NCI-H524 (cell line): ENCODE measurements around the gene TYMS.
"Not testable (repeated sequence)": the region's sequence is repeated elsewhere in the genome, so short reads cannot be mapped to it uniquely, and the experiment has no call there.

Experiments used
- DNase-seq, 2 experiments: peaks; one replicate each; lab custom pipeline; 2025; lab: John Stamatoyannopoulos, UW

Gene TYMS

GRCh38 chr18:678482-679182 lies 21.2 kb downstream of the TYMS start:
- DNase-seq, result no peak

GRCh38 chr18:679516-679915 lies 22.1 kb downstream of the TYMS start:
- DNase-seq, result no peak

- DNase-seq, result no peak
These were observed 22.9 kb downstream of the TYMS start for GRCh38 chr18:680392-680791.

GRCh38 chr18:681985-682384 lies 24.5 kb downstream of the TYMS start:
- no peak for DNase-seq

GRCh38 chr18:682416-682815 lies 25.0 kb downstream of the TYMS start:
- not testable (repeated sequence) for DNase-seq

- DNase-seq, result no peak
These were observed 25.4 kb downstream of the TYMS start for GRCh38 chr18:682833-683232.

GRCh38 chr18:683531-683930 lies 26.1 kb downstream of the TYMS start:
- no peak for DNase-seq

GRCh38 chr18:685438-685837 lies 28.0 kb downstream of the TYMS start:
- DNase-seq, result no peak

GRCh38 chr18:686339-687111 lies 29.1 kb downstream of the TYMS start:
- DNase-seq, result peak in 1 of 2 experiments; percentile 16

- DNase-seq, result no peak
These were observed 30.9 kb downstream of the TYMS start for GRCh38 chr18:688323-688722.

GRCh38 chr18:692824-693223 lies 35.4 kb downstream of the TYMS start:
- DNase-seq, result no peak

GRCh38 chr18:693466-694187 lies 36.2 kb downstream of the TYMS start:
- no peak for DNase-seq

- DNase-seq, result no peak
These were observed 39.6 kb downstream of the TYMS start for GRCh38 chr18:697012-697411.

- peak; percentile 61 to 90 for DNase-seq
These were observed 40.3 kb downstream of the TYMS start for GRCh38 chr18:697800-698199.

GRCh38 chr18:703213-703967 lies 45.9 kb downstream of the TYMS start:
- DNase-seq, result no peak

GRCh38 chr18:706405-706804 lies 49.0 kb downstream of the TYMS start:
- DNase-seq, result no peak

- no peak for DNase-seq
These were observed 50.6 kb downstream of the TYMS start for GRCh38 chr18:708096-708495.

GRCh38 chr18:709771-710170 lies 52.3 kb downstream of the TYMS start:
- DNase-seq, result no peak

GRCh38 chr18:710418-711300 lies 53.2 kb downstream of the TYMS start:
- DNase-seq, result peak in 1 of 2 experiments; percentile 17

- peak in 1 of 2 experiments; percentile 34 for DNase-seq
These were observed 53.8 kb downstream of the TYMS start for GRCh38 chr18:711310-711656.
